ENCODE results near the gene ANKRD16. TPM values are rescaled to one million over a fixed set of nuclear protein-coding genes. Genes with fewer than 3 reads are reported as not detected.

ANKRD16 gene
- total and polyA plus RNA-seq, 2 of the 13 experiments (the other 11 are each of a cell fraction or from before 2014, with no cell fraction given): 8.0 to 11.4 TPM

DNA sequence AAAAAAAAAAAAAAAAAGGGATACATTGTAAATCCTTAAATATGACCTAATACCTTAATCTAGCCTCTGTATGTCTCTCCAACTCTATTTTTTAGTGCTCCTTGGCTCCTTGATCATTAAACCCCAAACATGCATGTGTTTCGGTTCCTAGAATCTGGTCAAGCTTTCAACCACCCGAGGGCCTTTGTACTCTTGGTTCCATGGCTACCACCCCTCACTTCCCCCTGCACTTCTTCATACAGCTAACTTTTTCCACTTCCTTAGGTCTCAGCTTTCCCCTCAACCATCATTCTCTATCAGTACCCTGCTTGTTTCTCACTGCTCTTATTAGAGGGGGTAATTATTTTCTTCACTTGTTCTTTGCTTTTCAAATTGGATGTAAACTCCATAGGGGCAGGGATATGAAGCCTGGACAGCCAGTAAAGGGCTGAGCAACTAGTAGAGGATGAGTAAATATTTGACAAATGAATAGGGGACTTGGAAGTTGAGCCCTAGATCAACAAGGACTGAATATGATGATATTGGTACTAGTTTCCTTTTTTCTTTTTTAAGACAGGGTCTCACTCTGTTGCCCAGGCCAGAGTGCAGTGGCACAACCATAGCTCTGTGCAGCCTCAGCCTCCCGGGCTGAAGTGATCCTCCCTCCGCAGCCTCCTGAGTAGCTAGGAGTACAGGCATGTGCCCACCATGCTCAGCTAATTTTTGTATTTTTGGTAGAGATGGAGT, 72.2 kb downstream of the ANKRD16 start (continued):
- TF ChIP-seq, protein P1, sequence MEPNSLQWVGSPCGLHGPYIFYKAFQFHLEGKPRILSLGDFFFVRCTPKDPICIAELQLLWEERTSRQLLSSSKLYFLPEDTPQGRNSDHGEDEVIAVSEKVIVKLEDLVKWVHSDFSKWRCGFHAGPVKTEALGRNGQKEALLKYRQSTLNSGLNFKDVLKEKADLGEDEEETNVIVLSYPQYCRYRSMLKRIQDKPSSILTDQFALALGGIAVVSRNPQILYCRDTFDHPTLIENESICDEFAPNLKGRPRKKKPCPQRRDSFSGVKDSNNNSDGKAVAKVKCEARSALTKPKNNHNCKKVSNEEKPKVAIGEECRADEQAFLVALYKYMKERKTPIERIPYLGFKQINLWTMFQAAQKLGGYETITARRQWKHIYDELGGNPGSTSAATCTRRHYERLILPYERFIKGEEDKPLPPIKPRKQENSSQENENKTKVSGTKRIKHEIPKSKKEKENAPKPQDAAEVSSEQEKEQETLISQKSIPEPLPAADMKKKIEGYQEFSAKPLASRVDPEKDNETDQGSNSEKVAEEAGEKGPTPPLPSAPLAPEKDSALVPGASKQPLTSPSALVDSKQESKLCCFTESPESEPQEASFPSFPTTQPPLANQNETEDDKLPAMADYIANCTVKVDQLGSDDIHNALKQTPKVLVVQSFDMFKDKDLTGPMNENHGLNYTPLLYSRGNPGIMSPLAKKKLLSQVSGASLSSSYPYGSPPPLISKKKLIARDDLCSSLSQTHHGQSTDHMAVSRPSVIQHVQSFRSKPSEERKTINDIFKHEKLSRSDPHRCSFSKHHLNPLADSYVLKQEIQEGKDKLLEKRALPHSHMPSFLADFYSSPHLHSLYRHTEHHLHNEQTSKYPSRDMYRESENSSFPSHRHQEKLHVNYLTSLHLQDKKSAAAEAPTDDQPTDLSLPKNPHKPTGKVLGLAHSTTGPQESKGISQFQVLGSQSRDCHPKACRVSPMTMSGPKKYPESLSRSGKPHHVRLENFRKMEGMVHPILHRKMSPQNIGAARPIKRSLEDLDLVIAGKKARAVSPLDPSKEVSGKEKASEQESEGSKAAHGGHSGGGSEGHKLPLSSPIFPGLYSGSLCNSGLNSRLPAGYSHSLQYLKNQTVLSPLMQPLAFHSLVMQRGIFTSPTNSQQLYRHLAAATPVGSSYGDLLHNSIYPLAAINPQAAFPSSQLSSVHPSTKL (CRISPR knock-in tag; IDR thresholded peaks at IDR 0.05): 0 out of 2 replicates have a peak, but pooled peaks have one; percentile 32
- TF ChIP-seq ZNF460 (CRISPR knock-in tag; IDR thresholded peaks at IDR 0.05; ENCODE audit: borderline replicate concordance): no peak
- no peak for TF ChIP-seq RNF2 (conservative IDR thresholded peaks at IDR 0.05; ENCODE audit: low read depth)
- no peak for TF ChIP-seq SNAI1 (CRISPR knock-in tag; IDR thresholded peaks at IDR 0.05; ENCODE audit: borderline replicate concordance)
- TF ChIP-seq ZNF790 (CRISPR knock-in tag; IDR thresholded peaks at IDR 0.05; ENCODE audit: borderline replicate concordance): no peak
- no peak for TF ChIP-seq ZNF616 (CRISPR knock-in tag; IDR thresholded peaks at IDR 0.05; ENCODE audit: low read depth)
- no peak for TF ChIP-seq ZNF354B (CRISPR knock-in tag; IDR thresholded peaks at IDR 0.05)
- TF ChIP-seq KLF6 (CRISPR knock-in tag; IDR thresholded peaks at IDR 0.05): no peak
- peak; percentile 63; the same call in 1 of the 2 replicates for TF ChIP-seq SALL1 (CRISPR knock-in tag; IDR thresholded peaks at IDR 0.05)
- TF ChIP-seq, protein P2, sequence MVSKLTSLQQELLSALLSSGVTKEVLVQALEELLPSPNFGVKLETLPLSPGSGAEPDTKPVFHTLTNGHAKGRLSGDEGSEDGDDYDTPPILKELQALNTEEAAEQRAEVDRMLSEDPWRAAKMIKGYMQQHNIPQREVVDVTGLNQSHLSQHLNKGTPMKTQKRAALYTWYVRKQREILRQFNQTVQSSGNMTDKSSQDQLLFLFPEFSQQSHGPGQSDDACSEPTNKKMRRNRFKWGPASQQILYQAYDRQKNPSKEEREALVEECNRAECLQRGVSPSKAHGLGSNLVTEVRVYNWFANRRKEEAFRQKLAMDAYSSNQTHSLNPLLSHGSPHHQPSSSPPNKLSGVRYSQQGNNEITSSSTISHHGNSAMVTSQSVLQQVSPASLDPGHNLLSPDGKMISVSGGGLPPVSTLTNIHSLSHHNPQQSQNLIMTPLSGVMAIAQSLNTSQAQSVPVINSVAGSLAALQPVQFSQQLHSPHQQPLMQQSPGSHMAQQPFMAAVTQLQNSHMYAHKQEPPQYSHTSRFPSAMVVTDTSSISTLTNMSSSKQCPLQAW (CRISPR knock-in tag; IDR thresholded peaks at IDR 0.05): no peak
- TF ChIP-seq CENPT (CRISPR knock-in tag; IDR thresholded peaks at IDR 0.05; ENCODE audit: low read depth): no peak
- no peak for TF ChIP-seq ZNF383 (CRISPR knock-in tag; IDR thresholded peaks at IDR 0.05; ENCODE audit: borderline replicate concordance)
- no peak for TF ChIP-seq XRCC5 (optimal IDR thresholded peaks at IDR 0.05; ENCODE audit: low read length)
- no peak for TF ChIP-seq NCOA1 (CRISPR knock-in tag; IDR thresholded peaks at IDR 0.05)
- TF ChIP-seq MIXL1 (CRISPR knock-in tag; IDR thresholded peaks at IDR 0.05): 0 out of 2 replicates have a peak, but pooled peaks have one; percentile 17
- TF ChIP-seq SOX6 (IDR thresholded peaks at IDR 0.05): no peak
- TF ChIP-seq SOX6 (CRISPR knock-in tag; IDR thresholded peaks at IDR 0.05): peak; percentile 27; the same call in 1 of the 2 replicates
- TF ChIP-seq GRHL1 (CRISPR knock-in tag; conservative IDR thresholded peaks at IDR 0.05): no peak
- no peak for TF ChIP-seq KDM3A (CRISPR knock-in tag; IDR thresholded peaks at IDR 0.05; ENCODE audit: low read depth)
- peak; percentile 92 for TF ChIP-seq ZMYM3 (CRISPR knock-in tag; IDR thresholded peaks at IDR 0.05)
- no peak for TF ChIP-seq NCOA2 (CRISPR knock-in tag; IDR thresholded peaks at IDR 0.05)
- no peak; the same call in 1 of the 2 replicates for TF ChIP-seq CEBPG (CRISPR knock-in tag; IDR thresholded peaks at IDR 0.05)
- TF ChIP-seq TAF1 (CRISPR knock-in tag; IDR thresholded peaks at IDR 0.05): no peak
